GM18861 (cell line): ENCODE results near the gene UBA52.

Source experiments
- ATAC-seq: cut with Tn5 transposase; IDR thresholded peaks from one replicate; pipeline ENCODE4 v1.9.1; 2021; ENCODE audit not compliant: unreplicated experiment

Gene UBA52

DNA sequence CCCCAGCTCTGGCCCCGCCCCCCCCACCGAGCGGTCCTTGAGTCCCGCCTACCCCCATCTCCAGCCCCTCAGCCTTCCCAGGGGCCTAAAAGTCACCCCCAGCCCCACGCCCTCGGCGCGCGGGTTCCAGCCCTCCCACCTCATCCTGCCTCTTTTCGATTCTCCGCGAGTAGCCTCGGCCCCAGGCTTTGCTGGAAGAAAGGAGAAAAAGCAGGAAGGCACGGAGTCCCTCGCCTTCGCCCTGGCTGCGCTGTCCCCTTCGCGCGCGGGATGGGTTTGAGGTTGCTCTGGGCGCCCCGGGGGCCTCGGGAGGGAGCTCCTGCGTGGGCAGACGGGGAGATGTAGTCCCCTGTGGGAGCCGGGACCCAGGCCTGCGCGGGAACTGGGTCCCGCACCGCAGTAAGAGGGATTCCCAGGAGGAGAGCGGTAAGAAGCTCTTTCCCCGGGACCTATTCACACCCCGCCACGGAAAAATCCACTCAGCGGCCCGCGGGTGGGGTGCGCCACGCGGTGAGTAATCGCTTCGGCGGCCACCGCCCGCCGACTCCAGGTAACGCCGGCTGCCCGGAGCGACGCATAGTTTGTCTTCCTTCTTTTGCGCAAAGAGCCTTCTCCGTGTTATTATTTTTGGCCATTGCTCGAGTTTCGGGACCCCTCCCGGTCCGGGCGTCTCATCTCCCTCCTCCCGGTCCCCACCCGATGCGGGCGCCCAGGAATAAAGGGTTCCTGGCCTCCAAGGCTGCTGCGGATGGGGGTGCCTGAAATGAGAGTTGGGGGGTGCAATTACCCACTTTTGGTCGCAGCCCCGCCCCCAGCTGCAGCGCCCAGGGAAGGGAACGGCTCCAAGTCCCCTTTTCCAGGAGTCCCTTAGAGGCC is 35.8 kb downstream of the UBA52 start:
- no peak for ATAC-seq

DNA sequence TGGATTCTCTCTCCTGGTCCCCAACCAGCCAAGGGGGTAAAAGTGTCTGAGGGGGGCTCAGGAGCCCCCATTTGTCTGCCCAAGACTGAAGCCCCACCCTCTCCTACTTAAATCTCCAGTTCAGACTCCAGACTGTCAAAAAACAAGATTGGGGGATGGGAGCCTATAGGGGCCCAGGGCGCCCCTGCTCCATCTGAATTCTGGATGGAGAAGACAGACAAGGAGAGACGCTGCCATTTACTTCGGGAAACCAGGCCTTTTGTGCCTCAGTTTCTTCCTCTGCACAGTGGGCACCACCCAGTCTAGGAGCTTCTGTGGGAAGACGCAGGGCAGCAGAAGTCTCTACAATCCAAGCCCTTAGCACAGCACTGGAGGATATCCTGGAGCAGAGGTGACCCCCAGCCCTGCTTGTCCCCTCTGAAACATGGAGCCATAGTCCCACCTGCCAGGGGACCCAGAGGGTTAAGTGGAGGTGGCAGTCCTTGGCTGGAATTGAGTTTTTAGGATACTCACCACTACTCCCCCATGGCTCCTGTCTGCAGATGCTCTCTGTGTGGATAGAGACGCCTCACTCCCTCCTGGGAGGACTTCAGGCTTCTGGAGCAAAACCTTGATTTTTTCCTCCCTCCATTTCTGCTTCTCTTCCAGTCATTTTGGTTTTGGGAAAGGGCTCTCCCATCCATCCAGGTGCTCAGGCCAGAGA is 36.6 kb downstream of the UBA52 start:
- no peak for ATAC-seq

- ATAC-seq: no peak
These were observed 37.4 kb downstream of the UBA52 start for GRCh38 chr19:18608805-18609716.

- no peak for ATAC-seq
These were observed 38.0 kb downstream of the UBA52 start for GRCh38 chr19:18609717-18610051.

- ATAC-seq: no peak
These were observed 38.5 kb downstream of the UBA52 start for GRCh38 chr19:18610245-18610555.

- no peak for ATAC-seq
These were observed 39.1 kb downstream of the UBA52 start for GRCh38 chr19:18610556-18611326.

DNA sequence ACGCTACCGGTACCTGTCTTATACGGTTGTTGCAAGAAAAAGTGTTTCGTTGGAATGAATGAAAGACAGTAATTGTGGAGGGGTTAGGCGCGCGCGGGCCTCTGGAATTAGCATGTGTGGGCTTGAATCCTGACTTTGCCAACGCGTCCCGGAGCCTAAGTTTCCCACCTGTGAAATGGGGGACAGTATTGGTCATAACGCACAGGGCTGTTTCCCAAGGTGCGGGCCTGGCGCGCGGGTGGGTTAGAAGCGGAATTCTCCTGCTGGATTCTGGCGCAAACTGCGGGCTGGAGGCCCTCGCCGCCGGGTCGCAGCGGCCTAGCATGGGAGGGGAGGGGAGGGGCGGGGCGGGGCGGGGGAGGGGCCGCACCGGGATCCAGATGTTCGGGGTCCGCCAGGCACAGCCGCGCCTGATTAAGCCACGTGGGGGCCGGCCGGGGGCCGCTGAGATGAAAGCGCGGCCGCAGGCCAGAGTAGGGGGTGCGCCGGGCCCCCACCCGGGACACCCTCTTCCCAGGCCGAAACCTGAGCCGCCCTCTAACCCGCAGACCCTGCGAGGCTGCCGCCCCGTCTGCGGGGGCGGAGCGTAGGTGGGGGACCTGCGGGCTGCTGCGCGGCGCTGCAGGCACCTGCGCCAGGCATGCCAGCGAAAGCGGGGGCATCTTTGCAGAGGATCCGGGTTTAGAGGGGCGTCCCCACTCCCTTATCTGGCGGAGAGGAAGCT is 39.8 kb downstream of the UBA52 start:
- no peak for ATAC-seq

DNA sequence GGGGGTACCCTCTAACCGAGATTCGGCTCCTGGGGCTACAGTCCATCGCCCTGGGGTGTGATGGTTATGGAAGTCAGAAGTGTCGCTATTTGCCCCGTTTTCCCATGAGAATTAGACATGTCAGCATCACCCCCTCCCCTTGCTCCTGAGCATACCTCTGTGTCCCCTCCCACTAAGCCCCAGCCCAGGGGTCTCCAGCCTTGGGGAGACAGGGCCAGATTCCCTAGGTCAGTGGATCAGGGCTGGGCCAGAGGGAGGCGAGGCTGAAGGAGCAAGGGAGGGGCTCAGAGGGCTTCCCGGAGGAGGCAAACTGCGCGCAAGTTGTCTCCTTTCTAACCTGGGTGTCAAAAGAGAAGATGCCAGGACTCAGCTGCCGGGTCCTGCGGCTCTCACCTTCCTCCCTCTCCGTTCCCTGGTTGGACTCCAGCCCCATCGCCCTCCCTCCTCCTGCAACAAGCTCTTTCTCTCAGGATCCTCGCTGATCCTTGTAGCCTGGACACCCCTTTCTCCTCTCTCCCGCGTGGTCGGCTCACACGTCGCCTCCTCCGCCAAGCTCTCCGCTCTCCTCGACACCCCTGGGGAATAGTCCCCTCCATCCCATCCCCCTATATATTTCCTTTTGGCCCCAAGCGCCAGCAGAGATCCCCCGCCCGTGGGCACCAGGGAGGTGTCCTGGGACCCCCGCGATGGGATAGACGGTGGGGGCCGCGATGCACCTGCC is 40.6 kb downstream of the UBA52 start:
- ATAC-seq: no peak

GRCh38 chr19:18612772-18613588 is 41.3 kb downstream of the UBA52 start, which contains the start of gene TMEM59L:
TSS of gene TMEM59L (plus strand) at chr19:18612870. CDS start at chr19:18612959, 89 bp downstream.
- ATAC-seq: no peak

DNA sequence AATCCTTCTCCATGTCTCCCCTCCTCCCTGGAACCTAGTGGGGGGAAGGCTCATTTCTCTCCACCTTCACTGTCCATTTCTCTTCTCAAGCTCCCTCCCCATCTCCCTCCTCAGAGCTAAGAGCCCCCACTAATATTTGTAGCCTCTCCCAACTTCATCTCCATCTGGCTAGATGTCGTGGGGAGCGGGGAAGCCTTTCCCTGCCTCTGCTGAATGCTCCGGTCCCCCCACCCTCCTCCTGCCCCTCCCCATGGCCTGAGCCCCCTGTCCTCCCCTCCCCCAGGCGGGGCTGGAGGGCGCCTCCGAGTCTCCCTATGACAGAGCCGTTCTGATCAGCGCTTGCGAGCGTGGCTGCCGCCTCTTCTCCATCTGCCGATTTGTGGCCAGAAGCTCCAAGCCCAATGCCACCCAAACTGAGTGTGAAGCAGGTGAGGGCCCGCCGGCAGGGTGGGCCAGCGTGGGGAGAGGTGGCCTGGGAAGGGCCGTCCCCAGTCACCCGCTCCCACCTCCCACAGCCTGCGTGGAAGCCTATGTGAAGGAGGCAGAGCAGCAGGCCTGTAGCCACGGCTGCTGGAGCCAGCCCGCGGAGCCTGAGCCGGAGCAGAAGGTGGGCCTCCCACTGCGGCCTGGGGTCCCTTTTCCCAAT is 42.1 kb downstream of the UBA52 start:
- ATAC-seq: no peak

- ATAC-seq: no peak
These were observed 44.4 kb downstream of the UBA52 start for GRCh38 chr19:18616023-18616422.

DNA sequence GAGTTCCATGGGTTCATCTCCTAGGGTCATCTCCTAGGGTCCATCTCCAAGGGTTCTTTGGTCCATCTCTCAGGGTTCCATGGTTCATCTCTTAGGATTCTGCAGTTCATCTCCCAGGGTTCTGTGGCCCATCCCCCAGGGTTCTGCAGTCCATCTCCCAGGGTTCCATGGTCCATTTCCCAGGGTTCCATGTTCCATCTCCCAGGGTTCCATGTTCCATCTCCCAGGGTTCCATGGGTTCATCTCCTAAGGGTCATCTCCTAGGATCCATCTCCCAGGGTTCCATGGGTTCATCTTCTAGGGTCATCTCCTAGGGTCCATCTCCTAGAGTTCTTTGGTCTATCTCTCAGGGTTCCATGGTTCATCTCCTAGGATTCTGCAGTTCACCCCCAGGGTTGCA is 45.9 kb downstream of the UBA52 start:
- ATAC-seq: no peak

DNA sequence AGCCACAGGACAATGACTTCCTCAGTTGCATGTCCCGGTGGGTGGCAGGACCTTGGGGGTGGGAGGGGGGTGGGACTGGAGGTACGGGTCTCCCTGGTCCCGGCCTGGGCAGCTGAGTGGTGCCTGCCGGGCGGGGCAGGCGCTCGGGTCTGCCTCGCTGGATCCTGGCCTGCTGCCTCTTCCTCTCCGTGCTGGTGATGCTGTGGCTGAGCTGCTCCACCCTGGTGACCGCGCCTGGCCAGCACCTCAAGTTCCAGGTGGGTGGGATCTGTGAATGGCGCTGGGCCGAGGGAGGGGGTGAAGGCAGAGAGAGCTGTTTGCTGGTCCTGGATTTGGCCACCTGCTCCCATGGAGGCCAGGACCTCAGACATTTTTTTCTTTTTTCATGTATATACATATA is 46.6 kb downstream of the UBA52 start:
- no peak for ATAC-seq

- ATAC-seq: no peak
These were observed 48.7 kb downstream of the UBA52 start for GRCh38 chr19:18620311-18620710.

DNA sequence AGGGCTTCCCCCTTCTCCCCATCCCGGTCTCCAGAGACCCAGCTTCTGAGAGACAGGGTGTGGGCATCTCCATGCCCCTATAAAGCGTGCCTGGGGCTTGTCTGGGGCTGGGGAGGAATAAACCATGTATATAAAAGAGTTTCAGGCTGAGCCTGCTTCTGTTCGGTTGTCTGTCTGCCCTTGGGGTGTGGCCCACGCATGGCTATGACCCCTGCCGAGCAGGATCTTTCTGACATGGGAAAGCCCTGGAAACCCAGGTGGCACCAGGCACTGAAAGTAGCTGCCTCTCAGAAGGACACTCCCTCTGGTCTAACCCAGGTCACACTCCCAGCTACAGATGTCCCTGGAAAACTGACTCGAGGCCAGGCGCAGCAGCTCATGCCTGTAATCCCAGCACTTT is 49.2 kb downstream of the UBA52 start:
- no peak for ATAC-seq

DNA sequence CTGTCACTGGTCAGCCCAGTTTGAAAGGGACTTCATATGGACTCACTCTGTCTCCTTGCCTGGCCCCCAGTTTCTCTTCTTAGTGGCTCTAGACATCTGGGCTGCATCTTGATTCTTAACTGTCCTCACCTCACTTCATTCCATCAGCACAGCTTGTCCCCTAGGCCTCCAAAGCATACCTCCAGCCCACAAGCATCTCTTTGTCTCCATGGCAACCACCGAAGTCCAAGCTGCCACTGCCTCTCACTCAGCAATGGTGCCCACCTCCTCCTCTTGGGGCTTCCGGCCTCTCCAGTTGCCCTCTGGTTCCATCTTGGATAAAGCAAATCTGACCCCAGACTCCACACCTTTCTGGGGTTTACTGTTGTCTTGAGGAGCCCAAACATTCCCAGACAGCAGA is 55.2 kb downstream of the UBA52 start:
- ATAC-seq: no peak
